Stimulated activated CD4-positive, alpha-beta T cell treated with anti-CD3 and anti-CD28 coated beads, Interleukin-4, amount 100 ng/mL, for 4 hours (primary cell): ENCODE data around the gene STRIP2.
"Not testable (repeated sequence)": the region's sequence is repeated elsewhere in the genome, so short reads cannot be mapped to it uniquely, and the experiment has no call there.

Experiments
- DNase-seq, 2 experiments: peaks; one replicate each; pipeline ENCODE4 v3.0.0-alpha.2; 2020

The STRIP2 gene

DNA sequence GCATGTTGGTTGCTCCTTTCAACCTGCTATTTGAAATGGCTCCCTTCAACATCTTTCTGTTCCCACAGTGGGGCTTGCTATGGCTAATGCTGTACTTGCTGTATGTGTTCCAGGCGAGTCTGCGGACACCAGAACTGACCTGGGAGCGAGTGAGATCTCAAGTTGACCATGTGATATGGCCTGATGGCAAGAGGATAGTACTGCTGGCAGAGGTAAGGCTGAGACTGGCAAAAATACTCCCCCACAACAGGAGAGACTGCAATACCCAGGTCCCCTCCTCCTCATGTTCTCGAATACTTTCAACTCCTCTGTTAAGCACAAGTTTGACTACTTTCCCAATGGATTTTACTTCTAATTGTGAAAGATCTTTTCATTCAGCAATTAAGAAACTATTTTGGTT lies 11.5 kb upstream of the STRIP2 start:
- DNase-seq = no peak

GRCh38 chr7:129423700-129424410 lies 10.4 kb upstream of the STRIP2 start:
- no peak for DNase-seq

GRCh38 chr7:129426482-129426881 lies 7.8 kb upstream of the STRIP2 start:
- no peak for DNase-seq

DNA sequence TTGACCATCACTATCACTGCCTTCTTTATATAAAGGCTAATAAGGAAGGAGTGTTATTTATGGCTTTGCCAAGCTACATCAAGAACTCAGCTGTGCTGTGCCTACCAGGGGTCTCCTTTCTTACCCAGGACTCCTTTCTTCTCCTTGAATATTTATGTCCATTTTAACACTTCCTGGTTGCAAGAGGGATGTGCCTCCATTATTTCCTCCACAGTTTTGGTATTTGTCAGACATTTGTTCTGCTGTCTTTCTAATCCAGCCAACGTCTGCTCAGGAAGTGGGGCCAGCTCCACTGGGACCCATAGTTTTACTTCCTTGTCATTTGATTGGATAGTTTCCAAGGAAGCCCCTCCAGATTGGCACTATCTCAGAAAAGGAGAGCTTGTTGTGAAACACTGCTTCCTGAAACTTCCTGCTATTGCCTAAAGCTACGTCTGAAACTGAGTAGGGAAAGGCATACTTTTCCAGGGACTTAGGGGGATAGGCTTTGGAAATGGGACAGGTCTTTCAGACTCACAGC lies 6.6 kb upstream of the STRIP2 start:
- no peak for DNase-seq

- DNase-seq = no peak
Observed at GRCh38 chr7:129431911-129432643, 2.2 kb upstream of the STRIP2 start.

GRCh38 chr7:129434675-129435318 lies 565 bp downstream of the STRIP2 start:
- DNase-seq = no peak

DNA sequence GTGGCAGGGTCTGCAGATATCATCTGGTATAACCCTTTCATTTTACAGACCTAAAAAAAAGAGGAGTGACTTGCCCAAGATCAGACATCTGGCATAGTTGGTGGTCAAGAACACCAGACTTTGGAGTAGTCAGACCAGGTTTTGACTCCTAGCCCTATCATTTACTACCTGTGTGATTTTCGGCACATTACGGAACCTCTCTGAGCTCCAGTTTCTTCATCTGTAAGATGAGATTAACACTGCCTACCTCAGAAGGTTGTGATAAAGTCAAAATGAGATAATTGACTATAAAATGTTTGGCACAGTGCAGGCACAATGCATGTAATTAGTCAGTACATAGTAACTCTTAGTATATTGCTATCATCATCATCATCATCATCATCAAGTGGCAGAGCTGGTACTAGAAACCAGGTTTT lies 1.2 kb downstream of the STRIP2 start:
- no peak for DNase-seq

GRCh38 chr7:129436335-129436923 lies 2.2 kb downstream of the STRIP2 start:
- no peak for DNase-seq

GRCh38 chr7:129437190-129437589 lies 3.0 kb downstream of the STRIP2 start:
- DNase-seq = no peak

DNA sequence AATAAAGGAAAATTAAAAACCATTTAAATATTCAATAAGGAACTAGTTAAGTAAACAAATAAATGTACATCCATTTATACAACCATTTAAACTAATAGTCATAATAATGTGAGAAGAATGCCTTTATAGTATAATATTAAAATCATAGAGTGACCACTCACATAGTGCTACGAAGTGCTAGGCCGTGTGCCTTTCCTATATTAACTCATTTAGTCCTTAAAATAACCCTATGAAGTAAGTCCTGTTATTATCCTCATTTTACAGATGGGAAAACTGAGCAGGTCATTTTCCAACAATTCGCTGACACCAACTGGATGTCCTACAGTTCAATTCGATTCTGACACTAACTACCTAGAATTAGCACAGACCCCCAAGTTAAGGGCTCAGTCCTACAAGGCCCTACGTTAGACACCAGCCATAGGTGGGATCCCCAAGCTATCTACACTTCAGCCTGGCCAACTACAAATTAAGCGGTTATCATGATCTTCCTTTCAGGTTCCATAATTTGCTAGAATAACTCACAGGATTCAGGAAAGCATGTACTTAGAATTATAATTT lies 4.1 kb downstream of the STRIP2 start:
- DNase-seq = no peak

DNA sequence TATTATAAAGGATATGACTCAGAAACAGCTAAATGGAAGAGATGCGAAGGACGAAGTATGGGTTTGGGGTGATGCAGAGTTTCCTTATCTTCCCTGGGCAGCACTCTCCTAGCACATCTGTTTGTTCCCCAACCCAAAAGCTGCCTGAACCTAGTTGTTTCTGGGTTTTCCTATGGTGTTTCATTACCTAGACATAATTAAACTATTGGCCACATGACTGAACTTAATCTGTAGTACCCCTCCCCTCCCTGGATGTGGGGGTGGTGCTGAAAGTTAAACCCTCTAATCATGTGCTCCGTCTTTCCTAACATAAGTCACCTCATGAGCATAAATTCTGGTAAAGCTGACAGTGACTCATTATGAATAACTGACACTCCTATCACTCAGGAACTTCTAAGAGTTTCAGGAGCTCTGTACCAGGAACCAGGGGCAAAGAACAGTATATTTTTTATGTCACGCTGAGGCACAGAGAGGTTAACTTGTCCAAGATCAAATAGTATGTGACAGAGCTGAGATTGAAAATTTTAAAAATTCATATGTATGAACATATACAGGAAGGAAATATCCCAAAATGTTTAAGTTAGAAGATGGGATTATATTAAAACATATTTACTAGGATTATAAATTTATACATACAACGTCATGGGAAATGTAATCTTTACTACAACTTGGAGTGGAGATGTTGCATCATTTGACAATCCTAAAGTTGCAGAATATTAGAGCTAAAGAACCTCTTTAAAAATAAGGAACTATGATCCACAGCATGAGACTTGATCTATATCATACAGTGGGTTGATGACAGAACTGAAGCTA lies 4.8 kb downstream of the STRIP2 start:
- peak; percentile 49 to 61 for DNase-seq

DNA sequence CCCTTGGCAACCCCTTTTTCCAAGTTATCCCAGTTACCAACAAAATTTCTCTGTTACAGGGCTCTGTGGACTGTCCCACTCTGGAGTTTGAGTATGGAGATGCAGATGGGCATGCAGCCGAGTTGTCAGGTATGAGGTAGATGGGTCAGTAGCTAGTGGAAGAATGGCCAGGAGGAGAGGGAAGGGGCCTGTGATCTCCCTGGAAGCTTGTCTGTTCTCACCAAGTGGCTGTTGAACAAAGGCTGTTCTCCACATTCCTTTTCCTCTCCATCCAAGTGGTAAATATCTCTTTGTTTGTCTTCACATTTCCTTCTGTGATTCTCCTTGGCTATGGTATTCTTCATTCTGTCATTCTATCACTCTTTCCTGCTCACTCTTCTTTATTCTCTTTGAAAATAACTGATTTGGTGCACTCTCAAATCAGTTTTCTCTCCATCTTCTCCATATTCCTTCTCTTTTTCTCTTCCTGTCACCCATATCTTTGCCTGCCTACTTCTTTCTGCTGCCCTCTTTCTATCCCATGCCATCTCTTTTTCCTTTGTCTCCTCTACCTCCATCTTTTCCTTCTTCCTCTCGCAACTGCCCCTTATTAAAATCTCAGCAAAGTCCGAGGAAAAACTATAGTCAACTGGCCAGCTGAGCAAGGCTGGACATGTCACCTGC lies 5.9 kb downstream of the STRIP2 start:
- DNase-seq = no peak

- DNase-seq = no peak
Observed at GRCh38 chr7:129443612-129444011, 9.4 kb downstream of the STRIP2 start.

DNA sequence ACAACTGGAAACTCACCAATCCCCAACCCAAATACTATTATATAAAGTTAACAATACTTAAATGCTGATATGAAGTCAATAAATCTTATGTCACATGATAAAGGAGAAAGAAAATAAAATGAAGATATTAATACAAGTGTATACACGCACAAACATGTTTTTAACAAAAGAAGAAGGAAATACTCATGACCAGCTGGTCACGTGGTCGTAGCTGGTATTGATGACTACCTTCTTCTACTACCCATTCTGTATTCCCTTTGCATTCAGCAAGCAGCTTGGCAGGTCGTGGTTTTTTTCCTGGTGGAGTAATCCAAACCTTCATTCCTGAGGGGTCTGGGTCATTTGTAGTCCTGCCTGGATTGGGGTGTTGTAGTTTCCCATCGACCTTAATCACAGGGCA lies 10.5 kb downstream of the STRIP2 start:
- not testable (repeated sequence) for DNase-seq

GRCh38 chr7:129446925-129447324 lies 12.7 kb downstream of the STRIP2 start:
- not testable (repeated sequence) for DNase-seq

- not testable (repeated sequence) for DNase-seq
Observed at GRCh38 chr7:129447445-129447844, 13.2 kb downstream of the STRIP2 start.

DNA sequence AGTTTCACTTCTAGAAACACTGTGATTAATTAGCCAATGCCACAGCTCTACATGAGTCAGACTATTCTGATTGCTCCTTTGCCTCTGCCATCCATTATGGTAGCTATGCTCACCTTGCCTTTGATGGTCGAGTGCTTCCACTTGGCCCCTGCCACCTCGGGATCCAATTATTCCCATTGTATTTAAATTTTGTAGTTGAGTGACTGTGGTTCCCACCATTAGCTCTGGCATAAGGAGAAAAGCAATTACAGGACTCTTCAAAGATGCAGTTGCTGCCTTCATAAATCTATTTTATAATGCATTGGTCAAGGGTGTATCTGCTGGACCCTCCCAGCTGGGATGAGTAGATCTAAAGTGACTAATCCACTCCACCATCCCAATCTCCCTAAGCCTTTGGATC lies 14.4 kb downstream of the STRIP2 start:
- DNase-seq = not testable (repeated sequence)

- no peak for DNase-seq
Observed at GRCh38 chr7:129450295-129450694, 16.1 kb downstream of the STRIP2 start.

DNA sequence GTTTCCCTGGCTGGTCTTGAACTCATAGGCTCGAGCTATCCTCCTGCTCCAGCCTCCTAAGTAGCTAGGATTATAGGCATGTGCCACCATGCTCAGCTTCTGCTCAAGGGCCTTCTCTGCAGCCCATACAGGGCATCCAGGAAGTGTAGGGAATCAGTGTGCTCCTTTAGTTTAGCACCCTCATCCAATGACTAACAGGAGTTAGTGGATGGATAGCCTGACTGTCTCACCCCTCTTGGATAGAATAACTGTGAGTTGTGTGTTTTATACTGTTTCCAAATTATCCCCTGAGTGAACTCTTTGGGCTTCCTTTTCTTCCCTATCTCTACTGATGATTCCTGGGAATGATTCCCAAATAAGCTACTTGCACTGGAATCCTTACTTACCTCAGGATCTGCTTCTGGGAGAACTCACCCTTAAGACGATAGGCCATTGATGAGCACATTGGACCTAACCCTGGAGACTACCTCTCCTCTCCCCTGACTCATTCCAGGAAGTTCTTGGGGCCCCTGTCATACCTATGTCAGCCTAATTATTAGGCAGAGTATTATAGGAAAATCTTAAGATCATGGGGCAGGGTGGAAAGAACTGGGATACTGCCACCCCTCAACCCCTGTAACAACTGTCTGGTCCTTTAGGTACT lies 18.5 kb downstream of the STRIP2 start:
- DNase-seq = no peak

- DNase-seq = no peak
Observed at GRCh38 chr7:129453510-129454248, 19.4 kb downstream of the STRIP2 start.
